ENCODE data around the gene HID1. TPM values are rescaled to one million over a fixed set of nuclear protein-coding genes. Genes with fewer than 3 reads are reported as not detected.

Gene HID1
- total RNA-seq, 2 experiments from 2014 or later = 2.3 to 2.6 TPM

Other genes starting within 250 kb of the HID1 start
- 1 to 10 TPM; 6.5 to 7.0 TPM for gene RAB37, start 235.5 kb downstream of the HID1 start, total RNA-seq
- 100 to 1,000 TPM; 136 TPM for gene NHERF1, start 224.1 kb downstream of the HID1 start, total RNA-seq
- gene NAT9, start 196.4 kb downstream of the HID1 start, total RNA-seq = 10 to 100 TPM; 42.9 to 46.9 TPM
- gene GRIN2C, start 112.9 kb downstream of the HID1 start, total RNA-seq = not detected
- 10 to 100 TPM; 18.1 to 18.4 TPM for gene FDXR, start 99.8 kb downstream of the HID1 start, total RNA-seq
- gene FADS6, start 79.1 kb downstream of the HID1 start, total RNA-seq = not detected
- not detected for gene USH1G, start 49.5 kb downstream of the HID1 start, total RNA-seq
- gene OTOP2, start 48.5 kb downstream of the HID1 start, total RNA-seq = not detected
- not detected for gene OTOP3, start 36.9 kb downstream of the HID1 start, total RNA-seq
- gene CDR2L, start 14.9 kb upstream of the HID1 start, total RNA-seq = 1 to 10 TPM; 1.1 to 1.3 TPM
- gene MRPL58, start 39.9 kb upstream of the HID1 start, total RNA-seq = 10 to 100 TPM; 57.7 TPM
- gene ATP5PD, start 74.2 kb upstream of the HID1 start, total RNA-seq = 100 to 1,000 TPM; 249 to 261 TPM
- gene KCTD2, start 74.5 kb upstream of the HID1 start, total RNA-seq = 10 to 100 TPM; 20.6 to 23.3 TPM
- gene SLC16A5, start 115.2 kb upstream of the HID1 start, total RNA-seq = 1 to 10 TPM; 6.7 to 7.7 TPM
- gene ARMC7, start 137.2 kb upstream of the HID1 start, total RNA-seq = 1 to 10 TPM; 6.5 to 8.2 TPM
- 10 to 100 TPM; 65.2 to 70.8 TPM for gene NT5C, start 159.0 kb upstream of the HID1 start, total RNA-seq
- gene JPT1, start 181.8 kb upstream of the HID1 start, total RNA-seq = 100 to 1,000 TPM; 263 to 267 TPM
- 100 to 1,000 TPM; 610 to 612 TPM for gene SUMO2, start 210.2 kb upstream of the HID1 start, total RNA-seq
- gene NUP85, start 232.9 kb upstream of the HID1 start, total RNA-seq = 100 to 1,000 TPM; 125 to 132 TPM

Data from activated CD4-positive, alpha-beta memory T cell treated with anti-CD3 and anti-CD28 coated beads for 36 hours (primary cell).